Tibial nerve (tissue), 4 donors: ENCODE measurements around the gene LDLRAD1. TPM values are rescaled to one million over a fixed set of nuclear protein-coding genes. Genes with fewer than 3 reads are reported as not detected.

Experiments
- DNase-seq, 2 donors: peaks; one replicate each; pipeline ENCODE4 v3.0.0-alpha.2; 2019; ENCODE audit warnings: low spot score in 2 of 2
- H3K27ac ChIP-seq, 4 donors: fragments of 200-600 bp; sonication (generic) in 3 of 4; one replicate each; pipeline ENCODE4 v1.5.1; 2017 to 2019; ENCODE audit warnings: mild to moderate bottlenecking in 1 of 4
- H3K27me3 ChIP-seq, 2 donors: fragments of 200-600 bp; sonication (generic) in 1 of 2; one replicate each; pipeline versions ENCODE4 v1.5.1 to v1.6.0; 2017 to 2019
- H3K36me3 ChIP-seq, 3 donors: fragments of 200-600 bp; sonication (generic); one replicate each; pipeline ENCODE4 v1.5.1; 2018 to 2019
- H3K4me1 ChIP-seq, 4 donors: fragments of 200-600 bp; sonication (generic) in 3 of 4; one replicate each; pipeline ENCODE4 v1.5.1; 2017 to 2019
- H3K4me3 ChIP-seq, 4 donors: fragments of 200-600 bp; sonication (generic) in 3 of 4; one replicate each; pipeline ENCODE4 v1.5.1; 2017 to 2019; ENCODE audit warnings: mild to moderate bottlenecking in 1 of 4, moderate library complexity in 1 of 4
- H3K9me3 ChIP-seq, 4 donors: fragments of 200-600 bp; sonication (generic) in 3 of 4; one replicate each; pipeline ENCODE4 v1.5.1; 2017 to 2019
- EP300 ChIP-seq, 2 donors: sonication (generic); formaldehyde crosslinking; IDR thresholded peaks; one replicate each; pipeline ENCODE4 v1.6.1; 2017; ENCODE audit warnings: antibody characterized with exemption in 2 of 2, mild to moderate bottlenecking in 1 of 2
- POLR2A ChIP-seq, 2 donors: fragments of 450-650 bp; IDR thresholded peaks; one replicate each; pipeline ENCODE4 v1.6.1; 2017; ENCODE audit warnings: antibody characterized with exemption in 2 of 2, mild to moderate bottlenecking in 2 of 2, moderate library complexity in 2 of 2
- WGBS, 2 donors: methylation state at CpG; one replicate each; pipeline ENCODE4 v1.1.5; 2018; 5-methylcytosine and 5-hydroxymethylcytosine counted together
- total RNA-seq, 4 donors: library from RNA; depleted of rRNA; stranded (reverse); fragments of >200 nt; gene quantifications; one replicate each; pipeline ENCODE4 v1.1.0, GENCODE V29; 2016
- TF ChIP-seq, protein P1 (sequence below), 5 experiments: fragments of 200-600 bp in 3 of 5; fragments of 450-650 bp in 2 of 5; sonication (generic) in 3 of 5; IDR thresholded peaks; one replicate each; pipeline ENCODE4 v1.5.1; 2016 to 2019; ENCODE audit warnings: antibody characterized with exemption in 5 of 5, mild to moderate bottlenecking in 3 of 5, moderate library complexity in 2 of 5

Gene LDLRAD1
- total RNA-seq, 4 donors from 2014 or later, result not detected

DNA sequence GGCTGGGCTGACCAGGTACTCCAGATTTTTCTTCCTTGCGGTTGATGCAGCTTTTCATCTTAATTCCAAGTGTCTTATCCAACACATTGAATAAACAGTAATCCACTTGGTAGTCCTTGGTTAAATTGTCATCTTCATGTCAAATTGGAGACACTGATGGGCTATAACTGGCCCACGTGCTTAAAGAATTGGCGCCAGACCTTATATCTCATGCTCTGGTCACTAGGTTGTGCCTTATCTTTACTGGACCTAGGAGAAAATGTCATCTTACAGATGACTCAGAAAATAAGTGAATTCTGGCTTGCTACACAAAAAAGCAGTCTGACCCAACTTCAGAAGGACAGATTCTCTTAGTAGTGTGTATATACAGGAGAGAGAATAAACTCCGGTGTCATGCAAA lies 55.6 kb downstream of the LDLRAD1 start:
- no peak overlapping the region for H3K4me3 ChIP-seq
- H3K4me1 ChIP-seq, result peaks cover 0 to 8% (median 0%) of the 10 kb centered on the region in 4 donors
- TF ChIP-seq EP300 (IDR thresholded peaks at IDR 0.05) (no peak), POLR2A (IDR thresholded peaks at IDR 0.05) (no peak)
- TF ChIP-seq, protein P1, sequence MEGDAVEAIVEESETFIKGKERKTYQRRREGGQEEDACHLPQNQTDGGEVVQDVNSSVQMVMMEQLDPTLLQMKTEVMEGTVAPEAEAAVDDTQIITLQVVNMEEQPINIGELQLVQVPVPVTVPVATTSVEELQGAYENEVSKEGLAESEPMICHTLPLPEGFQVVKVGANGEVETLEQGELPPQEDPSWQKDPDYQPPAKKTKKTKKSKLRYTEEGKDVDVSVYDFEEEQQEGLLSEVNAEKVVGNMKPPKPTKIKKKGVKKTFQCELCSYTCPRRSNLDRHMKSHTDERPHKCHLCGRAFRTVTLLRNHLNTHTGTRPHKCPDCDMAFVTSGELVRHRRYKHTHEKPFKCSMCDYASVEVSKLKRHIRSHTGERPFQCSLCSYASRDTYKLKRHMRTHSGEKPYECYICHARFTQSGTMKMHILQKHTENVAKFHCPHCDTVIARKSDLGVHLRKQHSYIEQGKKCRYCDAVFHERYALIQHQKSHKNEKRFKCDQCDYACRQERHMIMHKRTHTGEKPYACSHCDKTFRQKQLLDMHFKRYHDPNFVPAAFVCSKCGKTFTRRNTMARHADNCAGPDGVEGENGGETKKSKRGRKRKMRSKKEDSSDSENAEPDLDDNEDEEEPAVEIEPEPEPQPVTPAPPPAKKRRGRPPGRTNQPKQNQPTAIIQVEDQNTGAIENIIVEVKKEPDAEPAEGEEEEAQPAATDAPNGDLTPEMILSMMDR (IDR thresholded peaks at IDR 0.05), result no peak
- 90 to 95% methylated on average over 4 of the region's 4 CpGs for WGBS, 2 donors
- H3K36me3 ChIP-seq, result peaks cover 3 to 82% (median 16%) of the 10 kb centered on the region in 3 donors
- DNase-seq, result no peak
- H3K27me3 ChIP-seq, result no peaks in the 10 kb centered on the region
- no peaks in the 10 kb centered on the region for H3K9me3 ChIP-seq
- H3K27ac ChIP-seq, result no peak overlapping the region

- Histone ChIP-seq H3K9me3 (no peaks in the 10 kb centered on the region), H3K27ac (no peak overlapping the region), H3K36me3 (peaks cover 3 to 75% (median 16%) of the 10 kb centered on the region in 3 donors), H3K4me1 (peaks cover 0 to 25% (median 3%) of the 10 kb centered on the region in 4 donors), H3K27me3 (no peaks in the 10 kb centered on the region), H3K4me3 (no peak overlapping the region)
- peak in 1 of 2 donors; percentile 44 for DNase-seq
- TF ChIP-seq, protein P1 (IDR thresholded peaks at IDR 0.05), result peak in 4 of 5 experiments; percentile 25 to 50 (median 30)
- TF ChIP-seq EP300 (IDR thresholded peaks at IDR 0.05) (no peak), POLR2A (IDR thresholded peaks at IDR 0.05) (no peak)
Measured at GRCh38 chr1:53959664-53960250, 58.2 kb downstream of the LDLRAD1 start.

Other genes starting within 250 kb of the LDLRAD1 start
- gene NDC1, start 179.9 kb downstream of the LDLRAD1 start, total RNA-seq, result 10 to 100 TPM in 3 of 4 donors, 1 to 10 TPM in 1; 8.0 to 13.5 (median 11.5) TPM
- gene YIPF1, start 128.4 kb downstream of the LDLRAD1 start, total RNA-seq, result 10 to 100 TPM; 17.8 to 31.2 (median 24.4) TPM
- not detected for gene DIO1, start 124.0 kb downstream of the LDLRAD1 start, total RNA-seq
- 10 to 100 TPM; 15.5 to 39.9 (median 26.8) TPM for gene IFT25, start 72.5 kb downstream of the LDLRAD1 start, total RNA-seq
- gene LRRC42, start 71.8 kb downstream of the LDLRAD1 start, total RNA-seq, result 10 to 100 TPM; 26.1 to 29.5 (median 26.8) TPM
- gene TMEM59, start 35.0 kb upstream of the LDLRAD1 start, total RNA-seq, result 100 to 1,000 TPM; 145 to 304 (median 189) TPM
- gene TCEANC2, start 35.4 kb upstream of the LDLRAD1 start, total RNA-seq, result 1 to 10 TPM; 3.0 to 9.0 (median 5.5) TPM
- gene CDCP2, start 134.8 kb upstream of the LDLRAD1 start, total RNA-seq, result under 1 TPM in 2 of 4 donors, not detected in 2; 0.30 to 0.44 TPM
- gene CYB5RL, start 181.8 kb upstream of the LDLRAD1 start, total RNA-seq, result 1 to 10 TPM; 4.8 to 6.7 (median 5.5) TPM
- 10 to 100 TPM; 39.5 to 60.6 (median 44.3) TPM for gene MRPL37, start 182.0 kb upstream of the LDLRAD1 start, total RNA-seq